ENCODE data around the gene PYROXD2. TPM values are rescaled to one million over a fixed set of nuclear protein-coding genes. Genes with fewer than 3 reads are reported as not detected.

The PYROXD2 gene
- total and polyA plus RNA-seq, 10 of the 15 experiments (the other 5 are each of a cell fraction or from before 2014, with no cell fraction given) = 4.8 to 15.8 (median 11.1) TPM

DNA sequence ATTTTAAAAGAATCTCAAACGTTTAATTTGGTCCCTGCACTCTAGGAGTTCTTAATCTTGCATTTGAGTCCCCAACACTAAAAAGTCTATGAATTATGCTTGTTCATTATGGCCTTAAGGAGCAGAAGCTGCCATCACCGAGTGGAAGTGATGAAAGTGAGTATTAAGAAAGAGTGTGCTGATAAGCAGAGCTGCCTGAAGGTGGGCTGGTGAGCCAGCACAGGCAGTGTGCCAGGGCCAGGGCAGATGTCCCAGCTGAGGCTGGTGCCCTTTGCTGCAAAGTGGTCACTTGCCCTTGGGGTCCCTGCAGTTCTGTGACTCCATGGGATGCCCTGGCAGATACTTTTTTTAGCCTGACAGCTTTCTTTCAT is 74.1 kb downstream of the PYROXD2 start:
- no peaks in the 10 kb centered on the region for H3K79me2 ChIP-seq (ENCODE audit: control insufficient read depth, insufficient read depth, low read length)
- ChIA-PET SMC1A (ENCODE audit: uncharacterized antibody, unreplicated experiment) (interaction anchor here (0.7 to 1.7 kb wide), 4 partner anchors 8 to 105 kb away, joined by 3 to 5 read pairs (median 4); partner anchors contain the start of gene PYROXD2), CTCF (interaction anchor here (0.6 to 2.2 kb wide), 8 partner anchors 10 to 1127 kb away, joined by 3 to 14 read pairs (median 4); no protein-coding TSS in a partner anchor), POLR2A (interaction anchor here (1.1 kb wide), 1 partner anchor 17 kb away, joined by 3 read pairs; no protein-coding TSS in a partner anchor), RAD21 (ENCODE audit: unreplicated experiment) (interaction anchor here (1.0 kb wide), 1 partner anchor 8 kb away, joined by 3 read pairs; no protein-coding TSS in a partner anchor)
- 5% methylated on average over 2 of the region's 2 CpGs for WGBS (ENCODE audit: insufficient coverage, insufficient replicate concordance, low lambda C conversion rate, missing lambda C conversion rate)
- DNase-seq (ENCODE audit: low read depth, low spot score) (no peak), FAIRE-seq (no peak), ATAC-seq (peak; percentile 65)
- H3K4me1 ChIP-seq (ENCODE audit: control insufficient read depth, insufficient read depth, low read length) = peaks cover 21% of the 10 kb centered on the region
- in situ Hi-C loops (cut with MboI) (no loop called here), intact Hi-C loops (cut with micrococcal nuclease; ENCODE audit: unreplicated experiment) (no loop called here)
- no peak overlapping the region for H3K9ac ChIP-seq (ENCODE audit: control insufficient read depth, insufficient read depth, low read length)
- no peaks in the 10 kb centered on the region for H3K27me3 ChIP-seq (replicated peaks in 1 of 2; ENCODE audit: control insufficient read depth in 2 of 2, insufficient read depth in 2 of 2, low read length in 1 of 2)
- no peaks in the 10 kb centered on the region; the same call in 2 of the 3 replicates for H3K9me3 ChIP-seq (replicated peaks; ENCODE audit: control insufficient read depth, insufficient read depth, low read length)
- H2AFZ ChIP-seq (ENCODE audit: control insufficient read depth, low read depth, low read length) = no peak overlapping the region
- no peaks in the 10 kb centered on the region for H4K20me1 ChIP-seq (ENCODE audit: control insufficient read depth, insufficient read depth)
- H3K36me3 ChIP-seq (ENCODE audit: control insufficient read depth in 2 of 2, insufficient read depth in 2 of 2, low read length in 1 of 2) = no peaks in the 10 kb centered on the region
- no TSS peak for BruUV-seq (replicated peaks)
- H3K27ac ChIP-seq (ENCODE audit: control insufficient read depth, insufficient read depth) = no peak overlapping the region
- peak overlapping the region; percentile 90 for H3K4me2 ChIP-seq (ENCODE audit: control insufficient read depth, insufficient read depth)
- TF ChIP-seq MTA3 (IDR thresholded peaks at IDR 0.05; ENCODE audit: borderline replicate concordance, low read length) (no peak), RELA (IDR thresholded peaks at IDR 0.05; ENCODE audit: borderline replicate concordance, partially characterized antibody) (no peak), MYC (IDR thresholded peaks at IDR 0.05; ENCODE audit: insufficient read depth, insufficient read length, insufficient replicate concordance, low read length, severe bottlenecking) (no peak), POLR2A (IDR thresholded peaks at IDR 0.05; ENCODE audit: low read depth, low read length) (no peak), ZZZ3 (IDR thresholded peaks at IDR 0.05; ENCODE audit: control insufficient read depth, insufficient read length, low read depth) (no peak), KAT2A (conservative IDR thresholded peaks at IDR 0.05; ENCODE audit: control insufficient read depth, low read depth, low read length) (no peak), RAD21 (IDR thresholded peaks at IDR 0.05; ENCODE audit: insufficient read depth, low read depth, low read length) (no peak), NFYA (IDR thresholded peaks at IDR 0.05; ENCODE audit: borderline replicate concordance, low read depth, low read length) (no peak), FOS (IDR thresholded peaks at IDR 0.05; ENCODE audit: borderline replicate concordance, extremely low read depth, insufficient read length) (no peak), CREM (IDR thresholded peaks at IDR 0.05; ENCODE audit: low read depth) (no peak), NBN (IDR thresholded peaks at IDR 0.05) (no peak), LARP7 (IDR thresholded peaks at IDR 0.05) (no peak), RBBP5 (conservative IDR thresholded peaks at IDR 0.05) (no peak), BRCA1 (IDR thresholded peaks at IDR 0.05; ENCODE audit: low read depth, low read length) (no peak), CBX5 (IDR thresholded peaks at IDR 0.05; ENCODE audit: low read depth) (no peak), PML (IDR thresholded peaks at IDR 0.05; ENCODE audit: low read length) (no peak), NFXL1 (IDR thresholded peaks at IDR 0.05; ENCODE audit: borderline replicate concordance) (no peak), IKZF2 (IDR thresholded peaks at IDR 0.05) (no peak)
- TF ChIP-seq, protein P1, sequence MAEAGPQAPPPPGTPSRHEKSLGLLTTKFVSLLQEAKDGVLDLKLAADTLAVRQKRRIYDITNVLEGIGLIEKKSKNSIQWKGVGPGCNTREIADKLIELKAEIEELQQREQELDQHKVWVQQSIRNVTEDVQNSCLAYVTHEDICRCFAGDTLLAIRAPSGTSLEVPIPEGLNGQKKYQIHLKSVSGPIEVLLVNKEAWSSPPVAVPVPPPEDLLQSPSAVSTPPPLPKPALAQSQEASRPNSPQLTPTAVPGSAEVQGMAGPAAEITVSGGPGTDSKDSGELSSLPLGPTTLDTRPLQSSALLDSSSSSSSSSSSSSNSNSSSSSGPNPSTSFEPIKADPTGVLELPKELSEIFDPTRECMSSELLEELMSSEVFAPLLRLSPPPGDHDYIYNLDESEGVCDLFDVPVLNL (IDR thresholded peaks at IDR 0.05; ENCODE audit: low read depth, low read length) = no peak
- H3K4me3 ChIP-seq = no peak overlapping the region

All from GM12878 (cell line).